ENCODE measurements around the gene PAX2. TPM values are rescaled to one million over a fixed set of nuclear protein-coding genes. Genes with fewer than 3 reads are reported as not detected.

PAX2 gene
- total RNA-seq, 4 donors from 2014 or later, result not detected

GRCh38 chr10:100773646-100774045, 28.3 kb downstream of the PAX2 start:
- H3K27me3 ChIP-seq, result peaks cover 0 to 49% of the 10 kb centered on the region in 2 donors
- H3K27ac ChIP-seq, result no peak overlapping the region
- H3K36me3 ChIP-seq, result no peaks in the 10 kb centered on the region
- no peaks in the 10 kb centered on the region for H3K9me3 ChIP-seq
- WGBS, 2 donors, result 71 to 75% methylated on average over 4 of the region's 4 CpGs
- no peak for DNase-seq (ENCODE audit: low spot score in 2 of 2)
- no peaks in the 10 kb centered on the region for H3K4me1 ChIP-seq
- no peak for TF ChIP-seq CTCF (IDR thresholded peaks at IDR 0.05)
- no peak for TF ChIP-seq EP300 (IDR thresholded peaks at IDR 0.05)
- TF ChIP-seq POLR2A (IDR thresholded peaks at IDR 0.05), result no peak
- no peak overlapping the region for H3K4me3 ChIP-seq

- 76 to 82% methylated on average over 8 of the region's 8 CpGs for WGBS, 2 donors
- Histone ChIP-seq H3K27ac (no peak overlapping the region), H3K4me1 (no peaks in the 10 kb centered on the region), H3K4me3 (no peak overlapping the region), H3K9me3 (peaks cover 0 to 1% (median 0%) of the 10 kb centered on the region in 4 donors), H3K27me3 (peaks cover 0 to 52% of the 10 kb centered on the region in 2 donors), H3K36me3 (no peaks in the 10 kb centered on the region)
- TF ChIP-seq POLR2A (IDR thresholded peaks at IDR 0.05) (no peak), EP300 (IDR thresholded peaks at IDR 0.05) (no peak), CTCF (IDR thresholded peaks at IDR 0.05) (no peak)
- DNase-seq (ENCODE audit: low spot score in 2 of 2), result no peak
Measured at GRCh38 chr10:100774223-100774622, 28.8 kb downstream of the PAX2 start.

GRCh38 chr10:100774876-100775275, 29.5 kb downstream of the PAX2 start:
- Histone ChIP-seq H3K27me3 (peaks cover 0 to 52% of the 10 kb centered on the region in 2 donors), H3K9me3 (peaks cover 0 to 7% (median 0%) of the 10 kb centered on the region in 4 donors), H3K27ac (no peak overlapping the region), H3K4me1 (no peaks in the 10 kb centered on the region), H3K4me3 (no peak overlapping the region), H3K36me3 (no peaks in the 10 kb centered on the region)
- TF ChIP-seq POLR2A (IDR thresholded peaks at IDR 0.05) (no peak), CTCF (IDR thresholded peaks at IDR 0.05) (no peak), EP300 (IDR thresholded peaks at IDR 0.05) (no peak)
- WGBS, 2 donors, result 47 to 64% methylated on average over 6 of the region's 6 CpGs
- no peak for DNase-seq (ENCODE audit: low spot score in 2 of 2)

GRCh38 chr10:100775386-100775785, 30.0 kb downstream of the PAX2 start:
- no peak for DNase-seq (ENCODE audit: low spot score in 2 of 2)

GRCh38 chr10:100775871-100776270, 30.5 kb downstream of the PAX2 start:
- Histone ChIP-seq H3K27ac (no peak overlapping the region), H3K4me1 (no peaks in the 10 kb centered on the region), H3K9me3 (peaks cover 0 to 7% (median 0%) of the 10 kb centered on the region in 4 donors), H3K36me3 (no peaks in the 10 kb centered on the region), H3K4me3 (no peak overlapping the region), H3K27me3 (peaks cover 0 to 49% of the 10 kb centered on the region in 2 donors)
- WGBS, 2 donors, result 65 to 73% methylated on average over 4 of the region's 4 CpGs
- DNase-seq (ENCODE audit: low spot score in 2 of 2), result no peak
- TF ChIP-seq EP300 (IDR thresholded peaks at IDR 0.05) (no peak), CTCF (IDR thresholded peaks at IDR 0.05) (no peak), POLR2A (IDR thresholded peaks at IDR 0.05) (no peak)

More at GRCh38 chr10:100775386-100775785, 30.0 kb downstream of the PAX2 start:
- no peaks in the 10 kb centered on the region for H3K4me1 ChIP-seq
- H3K36me3 ChIP-seq, result no peaks in the 10 kb centered on the region
- peaks cover 0 to 7% (median 0%) of the 10 kb centered on the region in 4 donors for H3K9me3 ChIP-seq
- peaks cover 0 to 49% of the 10 kb centered on the region in 2 donors for H3K27me3 ChIP-seq
- no peak for TF ChIP-seq CTCF (IDR thresholded peaks at IDR 0.05)
- TF ChIP-seq EP300 (IDR thresholded peaks at IDR 0.05), result no peak
- no peak for TF ChIP-seq POLR2A (IDR thresholded peaks at IDR 0.05)
- 33 to 41% methylated on average over 1 to 5 of the region's 5 CpGs for WGBS, 2 donors
- H3K4me3 ChIP-seq, result no peak overlapping the region
- no peak overlapping the region for H3K27ac ChIP-seq
